LNCaP clone FGC (cell line): Measurements from ENCODE around the gene RPP25.

Source experiments
- DNase-seq: peaks from one replicate; pipeline ENCODE4 v3.0.0-alpha.2; 2011; ENCODE audit warnings: low read depth
- H3K4me3 ChIP-seq: 2 replicates; pipeline ENCODE4 v1.5.1; 2011; ENCODE audit warnings: mild to moderate bottlenecking, low read depth, low read length, control low read depth
- CTCF ChIP-seq: IDR thresholded peaks from 2 replicates; pipeline ENCODE4 v1.5.1; 2012; ENCODE audit warnings: mild to moderate bottlenecking; ENCODE audit not compliant: control insufficient read depth, insufficient read depth; ENCODE audit errors: extremely low read depth

Gene RPP25

GRCh38 chr15:74963213-74963612 lies 6.6 kb upstream of the RPP25 start:
- DNase-seq, result no peak
- no peak for TF ChIP-seq CTCF

GRCh38 chr15:74962671-74963070 lies 6.1 kb upstream of the RPP25 start:
- no peak for TF ChIP-seq CTCF
- no peak overlapping the region for H3K4me3 ChIP-seq
- DNase-seq, result no peak

More at GRCh38 chr15:74963213-74963612, 6.6 kb upstream of the RPP25 start:
- H3K4me3 ChIP-seq, result no peak overlapping the region

- DNase-seq, result no peak
- no peak for TF ChIP-seq CTCF
- no peak overlapping the region for H3K4me3 ChIP-seq
Observed at GRCh38 chr15:74962219-74962618, 5.6 kb upstream of the RPP25 start.

GRCh38 chr15:74961616-74962015 lies 5.0 kb upstream of the RPP25 start:
- TF ChIP-seq CTCF, result no peak
- no peak overlapping the region for H3K4me3 ChIP-seq
- no peak for DNase-seq

GRCh38 chr15:74960995-74961588 lies 4.5 kb upstream of the RPP25 start:
- no peak overlapping the region for H3K4me3 ChIP-seq
- no peak for DNase-seq
- no peak for TF ChIP-seq CTCF

- no peak for DNase-seq
- TF ChIP-seq CTCF, result no peak
- H3K4me3 ChIP-seq, result no peak overlapping the region
Observed at GRCh38 chr15:74960286-74960685, 3.7 kb upstream of the RPP25 start.

GRCh38 chr15:74959586-74959939 lies 3.0 kb upstream of the RPP25 start:
- no peak for DNase-seq
- no peak overlapping the region for H3K4me3 ChIP-seq
- TF ChIP-seq CTCF, result no peak
